Kidney tubule cell (primary cell): ENCODE results near the gene LSM5.

ENCODE experiments used
- DNase-seq: peaks from one replicate; pipeline ENCODE4 v3.0.0-alpha.2; 2018; ENCODE audit warnings: low spot score

LSM5 gene

GRCh38 chr7:32490127-32490796 lies at the start of gene LSM5:
Gene LSM5, minus strand, starts transcription at chr7:32490380. Its CDS starts 15 bp downstream, at chr7:32490365.
- peak; percentile 95 for DNase-seq

GRCh38 chr7:32539366-32539765 lies 49.2 kb upstream of the LSM5 start:
- DNase-seq = no peak

- no peak for DNase-seq
Observed at GRCh38 chr7:32537760-32538159, 47.6 kb upstream of the LSM5 start.

- DNase-seq = peak; percentile 92
Observed at GRCh38 chr7:32536585-32536984, 46.4 kb upstream of the LSM5 start.

- no peak for DNase-seq
Observed at GRCh38 chr7:32536016-32536415, 45.8 kb upstream of the LSM5 start.

GRCh38 chr7:32535162-32535702 lies 45.1 kb upstream of the LSM5 start:
- DNase-seq = no peak

GRCh38 chr7:32533276-32534029 lies 43.3 kb upstream of the LSM5 start:
- no peak for DNase-seq

GRCh38 chr7:32532716-32533115 lies 42.5 kb upstream of the LSM5 start:
- peak; percentile 42 for DNase-seq

- DNase-seq = no peak
Observed at GRCh38 chr7:32532086-32532485, 41.9 kb upstream of the LSM5 start.

- no peak for DNase-seq
Observed at GRCh38 chr7:32531402-32531801, 41.2 kb upstream of the LSM5 start.

GRCh38 chr7:32525839-32526238 lies 35.7 kb upstream of the LSM5 start:
- DNase-seq = no peak

- no peak for DNase-seq
Observed at GRCh38 chr7:32524631-32525030, 34.5 kb upstream of the LSM5 start.

- no peak for DNase-seq
Observed at GRCh38 chr7:32522746-32523530, 32.8 kb upstream of the LSM5 start.

- no peak for DNase-seq
Observed at GRCh38 chr7:32519763-32520162, 29.6 kb upstream of the LSM5 start.

GRCh38 chr7:32518534-32519140 lies 28.5 kb upstream of the LSM5 start:
- peak; percentile 36 for DNase-seq

- peak; percentile 67 for DNase-seq
Observed at GRCh38 chr7:32516551-32517100, 26.4 kb upstream of the LSM5 start.

GRCh38 chr7:32515890-32516550 lies 25.8 kb upstream of the LSM5 start:
- peak; percentile 82 for DNase-seq

GRCh38 chr7:32513210-32513609 lies 23.0 kb upstream of the LSM5 start:
- DNase-seq = no peak

GRCh38 chr7:32511791-32512190 lies 21.6 kb upstream of the LSM5 start:
- DNase-seq = no peak

GRCh38 chr7:32507414-32507813 lies 17.2 kb upstream of the LSM5 start:
- no peak for DNase-seq
